ENCODE results near the gene PLA2G6. TPM values are rescaled to one million over a fixed set of nuclear protein-coding genes. Genes with fewer than 3 reads are reported as not detected.

Gene PLA2G6
- total and polyA plus RNA-seq, 9 of the 15 experiments (the other 6 are each of a cell fraction or from before 2014, with no cell fraction given), result 0.11 to 12.2 (median 9.7) TPM

- Histone ChIP-seq H3K4me2 (ENCODE audit: insufficient read depth, low read length) (no peak overlapping the region), H3K4me1 (replicated peaks in 1 of 2; ENCODE audit: control insufficient read depth in 2 of 2, insufficient read depth in 2 of 2, low read length in 2 of 2) (peaks cover 22 to 35% of the 10 kb centered on the region in 2 experiments; a peak in 4 of 5 replicates), H2AFZ (ENCODE audit: low read depth, low read length) (no peak overlapping the region), H4K20me1 (replicated peaks; ENCODE audit: control insufficient read depth, insufficient read depth, low read length) (no peaks in the 10 kb centered on the region), H3K4me3 (no peak overlapping the region), H3K9me3 (replicated peaks; ENCODE audit: control insufficient read depth, insufficient read depth, low read depth, low read length) (no peaks in the 10 kb centered on the region), H3K36me3 (ENCODE audit: control insufficient read depth, insufficient read depth, low read length) (no peaks in the 10 kb centered on the region), H3K27ac (ENCODE audit: extremely low read depth, low read depth, low read length) (no peak overlapping the region), H3K9me1 (ENCODE audit: control insufficient read depth, insufficient read depth, low read length) (peaks cover 2% of the 10 kb centered on the region), H3K79me2 (ENCODE audit: control insufficient read depth, insufficient read depth, low read length) (peaks cover 7% of the 10 kb centered on the region; the same call in 1 of the 3 replicates), H3K27me3 (ENCODE audit: control insufficient read depth in 2 of 2, insufficient read depth in 2 of 2, low read length in 2 of 2) (no peaks in the 10 kb centered on the region), H3K9ac (ENCODE audit: insufficient read depth in 1 of 2, low read depth in 2 of 2, low read length in 2 of 2) (no peak overlapping the region; a peak in 1 of 4 replicates)
- ATAC-seq (no peak), FAIRE-seq (no peak), DNase-seq (ENCODE audit: extremely low read depth in 1 of 4, low spot score in 3 of 4) (no peak)
- no TSS peak for BruUV-seq (replicated peaks)
- CTCF ChIA-PET (ENCODE audit: low intra/inter-chr PET ratio), result no interaction called here
- POLR2A ChIA-PET, result interaction anchor here (0.5 to 3.0 kb wide), 3 partner anchors 9 to 1023 kb away, joined by 4 to 16 read pairs (median 5); no protein-coding TSS in a partner anchor
- 81% methylated on average over 17 of the region's 17 CpGs for WGBS (ENCODE audit: insufficient coverage, low coverage, missing lambda C conversion rate)
- intact Hi-C loops (cut with micrococcal nuclease), result no loop called here
- no peak for TF ChIP-seq XRCC3 (IDR thresholded peaks at IDR 0.05)
- peak; percentile 57; the same call in 1 of the 2 replicates for TF ChIP-seq ZNF24 (IDR thresholded peaks at IDR 0.05)
- no peak for TF ChIP-seq MTA3 (IDR thresholded peaks at IDR 0.05; ENCODE audit: borderline replicate concordance)
- in situ Hi-C loops (cut with MboI), result no loop called here
Observed at GRCh38 chr22:38175206-38176118, 6.2 kb downstream of the PLA2G6 start.

- no peak for FAIRE-seq
- Histone ChIP-seq H3K4me3 (no peak overlapping the region), H3K4me2 (ENCODE audit: insufficient read depth, low read length) (no peak overlapping the region), H3K27ac (ENCODE audit: extremely low read depth, low read depth, low read length) (no peak overlapping the region), H3K4me1 (replicated peaks in 1 of 2; ENCODE audit: control insufficient read depth in 2 of 2, insufficient read depth in 2 of 2, low read length in 2 of 2) (peaks cover 17 to 35% of the 10 kb centered on the region in 2 experiments; a peak in 4 of 5 replicates), H3K9me3 (replicated peaks; ENCODE audit: control insufficient read depth, insufficient read depth, low read depth, low read length) (no peaks in the 10 kb centered on the region), H3K79me2 (ENCODE audit: control insufficient read depth, insufficient read depth, low read length) (0 out of 3 replicates have a peak, but pooled peaks cover 7% of the 10 kb centered on the region), H3K9me1 (ENCODE audit: control insufficient read depth, insufficient read depth, low read length) (peaks cover 2% of the 10 kb centered on the region), H4K20me1 (replicated peaks; ENCODE audit: control insufficient read depth, insufficient read depth, low read length) (no peaks in the 10 kb centered on the region), H3K9ac (ENCODE audit: insufficient read depth in 1 of 2, low read depth in 2 of 2, low read length in 2 of 2) (peak overlapping the region in 1 of 2 experiments; percentile 66; a peak in 2 of 4 replicates), H3K36me3 (ENCODE audit: control insufficient read depth, insufficient read depth, low read length) (no peaks in the 10 kb centered on the region), H3K27me3 (ENCODE audit: control insufficient read depth in 2 of 2, insufficient read depth in 2 of 2, low read length in 2 of 2) (no peaks in the 10 kb centered on the region), H2AFZ (ENCODE audit: low read depth, low read length) (no peak overlapping the region)
- no peak for DNase-seq (ENCODE audit: extremely low read depth in 1 of 4, low spot score in 3 of 4)
- WGBS (ENCODE audit: insufficient coverage, low coverage, missing lambda C conversion rate), result 80% methylated on average over 1 of the region's 14 CpGs
- POLR2A ChIA-PET, result no interaction called here
- no TSS peak for BruUV-seq (replicated peaks)
- TF ChIP-seq RBM25 (IDR thresholded peaks at IDR 0.05; ENCODE audit: low read depth, low read length, severe bottlenecking), result no peak
- no peak for TF ChIP-seq RNF2 (IDR thresholded peaks at IDR 0.05)
- no peak for TF ChIP-seq BHLHE40 (IDR thresholded peaks at IDR 0.05; ENCODE audit: low read length)
- no peak for ATAC-seq
- in situ Hi-C loops (cut with MboI), result no loop called here
- CTCF ChIA-PET (ENCODE audit: low intra/inter-chr PET ratio), result no interaction called here
- intact Hi-C loops (cut with micrococcal nuclease), result no loop called here
Observed at GRCh38 chr22:38174626-38175025, 7.0 kb downstream of the PLA2G6 start.

Measured in K562 (cell line).